Measurements from ENCODE around the gene CD58.

CD58 gene

DNA sequence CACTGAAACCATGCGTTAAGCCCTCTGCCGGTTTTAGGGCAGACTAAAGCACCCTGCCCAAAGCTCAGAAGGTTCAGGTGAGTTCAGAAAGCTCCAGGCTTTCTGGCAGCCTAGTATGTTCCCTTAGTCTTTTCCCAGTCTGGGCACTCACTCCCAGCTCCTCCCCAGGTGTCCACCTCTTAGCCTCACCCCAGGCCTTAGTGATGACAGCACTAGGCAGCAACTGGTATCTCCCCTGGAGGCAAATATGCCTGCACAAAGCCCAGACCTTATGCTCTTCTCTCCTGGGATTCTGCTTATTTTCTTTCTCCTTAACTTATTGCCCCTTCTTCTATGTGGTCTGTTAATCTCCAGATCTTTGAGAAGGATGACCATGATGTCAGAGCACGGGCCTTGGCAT is 80.2 kb downstream of the CD58 start:
- CTCF ChIA-PET: interaction anchor here (1.1 to 2.4 kb wide), 5 partner anchors 9 to 351 kb away, joined by 3 to 21 read pairs (median 4); no protein-coding TSS in a partner anchor
- Histone ChIP-seq H3K27me3 (replicated peaks in 2 of 5; ENCODE audit: control insufficient read depth in 4 of 5, insufficient read depth in 5 of 5, low read length in 4 of 5) (no peaks in the 10 kb centered on the region), H3K27ac (ENCODE audit: insufficient read depth in 1 of 2, low read depth in 1 of 2, low read length in 2 of 2, poor library complexity in 1 of 2, severe bottlenecking in 2 of 2) (no peak overlapping the region), H3K4me1 (ENCODE audit: control extremely low read depth in 1 of 4, control insufficient read depth in 4 of 4, insufficient read depth in 4 of 4, low read length in 3 of 4) (peaks cover 2 to 38% (median 7%) of the 10 kb centered on the region in 4 experiments), H3K36me3 (ENCODE audit: control insufficient read depth in 4 of 4, insufficient read depth in 4 of 4, low read length in 3 of 4) (no peaks in the 10 kb centered on the region), H3K4me3 (ENCODE audit: control insufficient read depth in 1 of 7, extremely low read depth in 1 of 7, insufficient read depth in 4 of 7, low read depth in 2 of 7, low read length in 6 of 7) (no peak overlapping the region), H3K9me3 (ENCODE audit: control extremely low read depth in 1 of 5, control insufficient read depth in 4 of 5, insufficient read depth in 2 of 5, low read depth in 1 of 5, low read length in 4 of 5) (no peaks in the 10 kb centered on the region)
- POLR2A ChIA-PET: no interaction called here
- no peak for DNase-seq
- WGBS (ENCODE audit: insufficient coverage): 100% methylated on average over 1 of the region's 3 CpGs

- Histone ChIP-seq H3K27ac (ENCODE audit: insufficient read depth in 1 of 2, low read depth in 1 of 2, low read length in 2 of 2, poor library complexity in 1 of 2, severe bottlenecking in 2 of 2) (no peak overlapping the region), H3K4me3 (ENCODE audit: control insufficient read depth in 1 of 7, extremely low read depth in 1 of 7, insufficient read depth in 4 of 7, low read depth in 2 of 7, low read length in 6 of 7) (no peak overlapping the region), H3K9me3 (ENCODE audit: control extremely low read depth in 1 of 5, control insufficient read depth in 4 of 5, insufficient read depth in 2 of 5, low read depth in 1 of 5, low read length in 4 of 5) (no peaks in the 10 kb centered on the region), H3K36me3 (ENCODE audit: control insufficient read depth in 4 of 4, insufficient read depth in 4 of 4, low read length in 3 of 4) (no peaks in the 10 kb centered on the region), H3K4me1 (ENCODE audit: control extremely low read depth in 1 of 4, control insufficient read depth in 4 of 4, insufficient read depth in 4 of 4, low read length in 3 of 4) (peaks cover 2 to 34% (median 7%) of the 10 kb centered on the region in 4 experiments), H3K27me3 (replicated peaks in 2 of 5; ENCODE audit: control insufficient read depth in 4 of 5, insufficient read depth in 5 of 5, low read length in 4 of 5) (no peaks in the 10 kb centered on the region)
- ChIA-PET POLR2A (no interaction called here), CTCF (interaction anchor here (1.1 to 8.9 kb wide), 5 partner anchors 10 to 350 kb away, joined by 3 to 190 read pairs (median 5); no protein-coding TSS in a partner anchor)
- 33% methylated on average over 2 of the region's 5 CpGs for WGBS (ENCODE audit: insufficient coverage)
- no peak for DNase-seq
Observed at GRCh38 chr1:116489231-116489697, 81.6 kb downstream of the CD58 start.

- POLR2A ChIA-PET: no interaction called here
- 95% methylated on average over 3 of the region's 4 CpGs for WGBS (ENCODE audit: insufficient coverage)
- Histone ChIP-seq H3K9me3 (ENCODE audit: control extremely low read depth in 1 of 5, control insufficient read depth in 4 of 5, insufficient read depth in 2 of 5, low read depth in 1 of 5, low read length in 4 of 5) (no peaks in the 10 kb centered on the region), H3K36me3 (ENCODE audit: control insufficient read depth in 4 of 4, insufficient read depth in 4 of 4, low read length in 3 of 4) (no peaks in the 10 kb centered on the region), H3K4me3 (ENCODE audit: control insufficient read depth in 1 of 7, extremely low read depth in 1 of 7, insufficient read depth in 4 of 7, low read depth in 2 of 7, low read length in 6 of 7) (no peak overlapping the region), H3K4me1 (ENCODE audit: control extremely low read depth in 1 of 4, control insufficient read depth in 4 of 4, insufficient read depth in 4 of 4, low read length in 3 of 4) (peaks cover 2 to 22% (median 7%) of the 10 kb centered on the region in 4 experiments), H3K27ac (ENCODE audit: insufficient read depth in 1 of 2, low read depth in 1 of 2, low read length in 2 of 2, poor library complexity in 1 of 2, severe bottlenecking in 2 of 2) (no peak overlapping the region), H3K27me3 (replicated peaks in 2 of 5; ENCODE audit: control insufficient read depth in 4 of 5, insufficient read depth in 5 of 5, low read length in 4 of 5) (no peaks in the 10 kb centered on the region)
- no peak for DNase-seq
- CTCF ChIA-PET: interaction anchor here (0.7 to 8.9 kb wide), 5 partner anchors 12 to 347 kb away, joined by 3 to 190 read pairs (median 113); no protein-coding TSS in a partner anchor
Observed at GRCh38 chr1:116488071-116488470, 82.8 kb downstream of the CD58 start.

- DNase-seq: no peak
- CTCF ChIA-PET: interaction anchor here (0.6 to 8.9 kb wide), 9 partner anchors 13 to 346 kb away, joined by 3 to 190 read pairs (median 5); no protein-coding TSS in a partner anchor
- no peaks in the 10 kb centered on the region for H3K27me3 ChIP-seq (replicated peaks in 2 of 5; ENCODE audit: control insufficient read depth in 4 of 5, insufficient read depth in 5 of 5, low read length in 4 of 5)
- whole genome bisulfite sequencing (ENCODE audit: insufficient coverage): 89% methylated on average over 1 of the region's 1 CpG
- H3K27ac ChIP-seq (ENCODE audit: insufficient read depth in 1 of 2, low read depth in 1 of 2, low read length in 2 of 2, poor library complexity in 1 of 2, severe bottlenecking in 2 of 2): no peak overlapping the region
- POLR2A ChIA-PET: no interaction called here
- H3K4me3 ChIP-seq (ENCODE audit: control insufficient read depth in 1 of 7, extremely low read depth in 1 of 7, insufficient read depth in 4 of 7, low read depth in 2 of 7, low read length in 6 of 7): no peak overlapping the region
- no peaks in the 10 kb centered on the region for H3K9me3 ChIP-seq (ENCODE audit: control extremely low read depth in 1 of 5, control insufficient read depth in 4 of 5, insufficient read depth in 2 of 5, low read depth in 1 of 5, low read length in 4 of 5)
- no peaks in the 10 kb centered on the region for H3K36me3 ChIP-seq (ENCODE audit: control insufficient read depth in 4 of 4, insufficient read depth in 4 of 4, low read length in 3 of 4)
- H3K4me1 ChIP-seq (ENCODE audit: control extremely low read depth in 1 of 4, control insufficient read depth in 4 of 4, insufficient read depth in 4 of 4, low read length in 3 of 4): peaks cover 2 to 17% (median 7%) of the 10 kb centered on the region in 4 experiments
Observed at GRCh38 chr1:116487583-116487982, 83.2 kb downstream of the CD58 start.

- ChIA-PET POLR2A (no interaction called here), CTCF (interaction anchor here (0.6 to 8.9 kb wide), 7 partner anchors 13 to 346 kb away, joined by 3 to 190 read pairs (median 24); no protein-coding TSS in a partner anchor)
- Histone ChIP-seq H3K36me3 (ENCODE audit: control insufficient read depth in 4 of 4, insufficient read depth in 4 of 4, low read length in 3 of 4) (no peaks in the 10 kb centered on the region), H3K4me1 (ENCODE audit: control extremely low read depth in 1 of 4, control insufficient read depth in 4 of 4, insufficient read depth in 4 of 4, low read length in 3 of 4) (peaks cover 2 to 11% (median 5%) of the 10 kb centered on the region in 4 experiments), H3K9me3 (ENCODE audit: control extremely low read depth in 1 of 5, control insufficient read depth in 4 of 5, insufficient read depth in 2 of 5, low read depth in 1 of 5, low read length in 4 of 5) (no peaks in the 10 kb centered on the region), H3K4me3 (ENCODE audit: control insufficient read depth in 1 of 7, extremely low read depth in 1 of 7, insufficient read depth in 4 of 7, low read depth in 2 of 7, low read length in 6 of 7) (no peak overlapping the region), H3K27ac (ENCODE audit: insufficient read depth in 1 of 2, low read depth in 1 of 2, low read length in 2 of 2, poor library complexity in 1 of 2, severe bottlenecking in 2 of 2) (no peak overlapping the region), H3K27me3 (replicated peaks in 2 of 5; ENCODE audit: control insufficient read depth in 4 of 5, insufficient read depth in 5 of 5, low read length in 4 of 5) (no peaks in the 10 kb centered on the region)
- no peak for DNase-seq
Observed at GRCh38 chr1:116487031-116487430, 83.8 kb downstream of the CD58 start.

GRCh38 chr1:116486424-116486823 is 84.4 kb downstream of the CD58 start:
- DNase-seq: no peak
- CTCF ChIA-PET: interaction anchor here (0.9 to 8.9 kb wide), 12 partner anchors 10 to 779 kb away, joined by 3 to 190 read pairs (median 14); no protein-coding TSS in a partner anchor
- Histone ChIP-seq H3K27me3 (replicated peaks in 2 of 5; ENCODE audit: control insufficient read depth in 4 of 5, insufficient read depth in 5 of 5, low read length in 4 of 5) (no peaks in the 10 kb centered on the region), H3K4me3 (ENCODE audit: control insufficient read depth in 1 of 7, extremely low read depth in 1 of 7, insufficient read depth in 4 of 7, low read depth in 2 of 7, low read length in 6 of 7) (no peak overlapping the region), H3K9me3 (ENCODE audit: control extremely low read depth in 1 of 5, control insufficient read depth in 4 of 5, insufficient read depth in 2 of 5, low read depth in 1 of 5, low read length in 4 of 5) (no peaks in the 10 kb centered on the region), H3K36me3 (ENCODE audit: control insufficient read depth in 4 of 4, insufficient read depth in 4 of 4, low read length in 3 of 4) (no peaks in the 10 kb centered on the region), H3K27ac (ENCODE audit: insufficient read depth in 1 of 2, low read depth in 1 of 2, low read length in 2 of 2, poor library complexity in 1 of 2, severe bottlenecking in 2 of 2) (no peak overlapping the region), H3K4me1 (ENCODE audit: control extremely low read depth in 1 of 4, control insufficient read depth in 4 of 4, insufficient read depth in 4 of 4, low read length in 3 of 4) (peaks cover 2 to 8% (median 5%) of the 10 kb centered on the region in 4 experiments)
- WGBS (ENCODE audit: insufficient coverage): 100% methylated on average over 1 of the region's 3 CpGs
- POLR2A ChIA-PET: no interaction called here

DNA sequence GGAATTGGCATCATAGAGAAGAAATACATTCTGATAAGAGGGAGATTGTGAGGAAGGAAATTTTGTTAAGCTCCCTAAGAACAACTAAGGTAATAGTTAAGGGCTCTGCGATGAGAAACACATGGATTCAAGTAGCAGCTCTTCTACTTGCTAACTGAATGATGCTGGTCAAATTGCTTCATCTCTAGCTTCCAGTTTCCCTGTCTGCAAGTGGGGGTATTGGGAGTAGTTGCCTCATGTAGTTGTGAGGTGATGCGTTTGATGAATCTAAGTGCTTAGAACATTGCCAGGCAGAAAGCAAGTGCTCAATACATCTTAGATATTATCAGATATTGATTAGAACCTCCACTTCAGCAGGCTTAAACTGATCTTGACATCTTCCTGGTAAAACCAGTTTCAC is 84.8 kb downstream of the CD58 start:
- no peak for DNase-seq
- no peak overlapping the region for H3K4me3 ChIP-seq (ENCODE audit: control insufficient read depth in 1 of 7, extremely low read depth in 1 of 7, insufficient read depth in 4 of 7, low read depth in 2 of 7, low read length in 6 of 7)
- 86% methylated on average over 1 of the region's 2 CpGs for WGBS (ENCODE audit: insufficient coverage)
- H3K4me1 ChIP-seq (ENCODE audit: control extremely low read depth in 1 of 4, control insufficient read depth in 4 of 4, insufficient read depth in 4 of 4, low read length in 3 of 4): peaks cover 2 to 8% (median 5%) of the 10 kb centered on the region in 4 experiments
- POLR2A ChIA-PET: no interaction called here
- H3K27ac ChIP-seq (ENCODE audit: insufficient read depth in 1 of 2, low read depth in 1 of 2, low read length in 2 of 2, poor library complexity in 1 of 2, severe bottlenecking in 2 of 2): no peak overlapping the region
- CTCF ChIA-PET: interaction anchor here (0.9 to 8.9 kb wide), 21 partner anchors 7 to 779 kb away, joined by 3 to 190 read pairs (median 4); no protein-coding TSS in a partner anchor
- H3K27me3 ChIP-seq (replicated peaks in 2 of 5; ENCODE audit: control insufficient read depth in 4 of 5, insufficient read depth in 5 of 5, low read length in 4 of 5): no peaks in the 10 kb centered on the region
- no peaks in the 10 kb centered on the region for H3K9me3 ChIP-seq (ENCODE audit: control extremely low read depth in 1 of 5, control insufficient read depth in 4 of 5, insufficient read depth in 2 of 5, low read depth in 1 of 5, low read length in 4 of 5)
- no peaks in the 10 kb centered on the region for H3K36me3 ChIP-seq (ENCODE audit: control insufficient read depth in 4 of 4, insufficient read depth in 4 of 4, low read length in 3 of 4)

Measured in common myeloid progenitor, CD34-positive (primary cell).